ENCODE results near the gene SKAP1.

The SKAP1 gene

DNA sequence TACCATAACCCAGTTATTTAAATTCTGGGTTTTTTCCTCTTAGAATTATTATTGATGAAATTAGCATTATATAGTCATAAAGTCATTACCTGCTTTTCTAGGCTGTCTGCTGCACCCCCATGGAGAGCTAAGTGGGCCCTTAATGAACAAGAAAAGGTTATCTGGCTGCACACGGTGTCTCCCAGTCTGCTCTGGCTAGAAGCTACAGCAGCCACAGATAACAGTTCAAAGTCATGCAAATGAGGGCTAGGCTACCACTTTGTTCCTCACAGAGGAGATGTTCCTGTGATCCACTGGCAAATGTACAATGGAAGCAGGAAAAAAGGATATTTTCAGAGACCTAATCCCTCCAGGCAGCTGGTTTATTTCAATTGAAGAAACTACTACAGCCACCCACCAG is 210.4 kb downstream of the SKAP1 start:
- H3K4me3 ChIP-seq (replicated peaks; ENCODE audit: low read depth, low read length) = no peak overlapping the region
- H3K36me3 ChIP-seq (ENCODE audit: control insufficient read depth, insufficient read depth, low read length) = no peaks in the 10 kb centered on the region
- no peaks in the 10 kb centered on the region for H3K27me3 ChIP-seq (replicated peaks; ENCODE audit: control insufficient read depth, insufficient read depth, low read length)
- TF ChIP-seq, protein P1, sequence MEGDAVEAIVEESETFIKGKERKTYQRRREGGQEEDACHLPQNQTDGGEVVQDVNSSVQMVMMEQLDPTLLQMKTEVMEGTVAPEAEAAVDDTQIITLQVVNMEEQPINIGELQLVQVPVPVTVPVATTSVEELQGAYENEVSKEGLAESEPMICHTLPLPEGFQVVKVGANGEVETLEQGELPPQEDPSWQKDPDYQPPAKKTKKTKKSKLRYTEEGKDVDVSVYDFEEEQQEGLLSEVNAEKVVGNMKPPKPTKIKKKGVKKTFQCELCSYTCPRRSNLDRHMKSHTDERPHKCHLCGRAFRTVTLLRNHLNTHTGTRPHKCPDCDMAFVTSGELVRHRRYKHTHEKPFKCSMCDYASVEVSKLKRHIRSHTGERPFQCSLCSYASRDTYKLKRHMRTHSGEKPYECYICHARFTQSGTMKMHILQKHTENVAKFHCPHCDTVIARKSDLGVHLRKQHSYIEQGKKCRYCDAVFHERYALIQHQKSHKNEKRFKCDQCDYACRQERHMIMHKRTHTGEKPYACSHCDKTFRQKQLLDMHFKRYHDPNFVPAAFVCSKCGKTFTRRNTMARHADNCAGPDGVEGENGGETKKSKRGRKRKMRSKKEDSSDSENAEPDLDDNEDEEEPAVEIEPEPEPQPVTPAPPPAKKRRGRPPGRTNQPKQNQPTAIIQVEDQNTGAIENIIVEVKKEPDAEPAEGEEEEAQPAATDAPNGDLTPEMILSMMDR (IDR thresholded peaks at IDR 0.05; ENCODE audit: insufficient read depth, low read length, poor library complexity, severe bottlenecking) = no peak
- no peak for DNase-seq (ENCODE audit: extremely low read depth, insufficient read length)

DNA sequence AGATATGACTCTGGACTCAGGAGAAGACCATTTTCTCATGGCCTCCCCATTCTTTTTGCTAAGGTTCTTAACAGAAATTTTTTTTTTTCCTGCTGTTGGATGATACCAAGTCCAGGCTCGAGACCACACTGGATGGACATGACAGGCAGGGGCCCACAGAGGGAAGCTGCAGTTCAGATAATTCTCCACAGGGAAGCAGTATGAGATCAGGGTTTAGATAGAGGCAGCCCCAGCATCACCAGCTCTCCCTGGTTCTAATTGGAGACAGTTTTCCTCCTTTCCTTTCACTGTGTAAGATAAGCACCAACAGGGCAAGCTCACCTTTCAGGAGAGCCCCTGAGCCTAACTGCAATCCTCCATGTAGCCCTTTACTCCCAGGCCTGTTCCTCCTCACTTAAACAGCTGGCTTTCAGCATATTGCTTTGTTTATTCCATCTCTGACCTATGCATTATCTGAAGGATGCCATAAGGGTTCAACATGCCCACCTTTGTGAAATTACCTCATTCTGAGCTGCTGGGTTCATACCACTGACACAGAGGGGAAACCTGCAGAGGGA is 214.4 kb downstream of the SKAP1 start:
- Histone ChIP-seq H3K4me3 (replicated peaks; ENCODE audit: low read depth, low read length) (no peak overlapping the region), H3K36me3 (ENCODE audit: control insufficient read depth, insufficient read depth, low read length) (no peaks in the 10 kb centered on the region), H3K27me3 (replicated peaks; ENCODE audit: control insufficient read depth, insufficient read depth, low read length) (no peaks in the 10 kb centered on the region)
- DNase-seq (ENCODE audit: extremely low read depth, insufficient read length) = no peak
- TF ChIP-seq, protein P1 (IDR thresholded peaks at IDR 0.05; ENCODE audit: insufficient read depth, low read length, poor library complexity, severe bottlenecking) = peak; percentile 39

DNA sequence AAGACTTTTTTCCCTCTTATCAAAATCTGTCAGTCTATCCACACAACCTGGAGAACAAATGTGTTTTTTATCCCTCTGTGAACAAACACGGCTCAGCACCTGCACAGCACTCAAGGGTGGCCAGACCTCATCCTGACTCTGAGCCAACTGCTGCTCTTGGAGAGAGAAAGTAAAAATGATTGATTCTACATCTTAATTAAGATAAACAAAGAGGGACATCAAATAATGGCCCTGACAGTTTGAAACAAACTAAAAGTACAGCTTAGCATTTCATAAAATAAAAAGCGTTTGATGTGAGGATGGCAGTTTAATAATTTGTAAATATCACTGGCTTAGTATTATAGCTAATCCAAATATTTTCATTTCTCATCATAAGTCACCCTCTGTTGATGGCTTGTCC is 216.2 kb downstream of the SKAP1 start:
- no peak overlapping the region for H3K4me3 ChIP-seq (replicated peaks; ENCODE audit: low read depth, low read length)
- no peaks in the 10 kb centered on the region; the same call in 1 of the 2 replicates for H3K36me3 ChIP-seq (ENCODE audit: control insufficient read depth, insufficient read depth, low read length)
- TF ChIP-seq, protein P1 (IDR thresholded peaks at IDR 0.05; ENCODE audit: insufficient read depth, low read length, poor library complexity, severe bottlenecking) = no peak
- no peak for DNase-seq (ENCODE audit: extremely low read depth, insufficient read length)
- H3K27me3 ChIP-seq (replicated peaks; ENCODE audit: control insufficient read depth, insufficient read depth, low read length) = no peaks in the 10 kb centered on the region

DNA sequence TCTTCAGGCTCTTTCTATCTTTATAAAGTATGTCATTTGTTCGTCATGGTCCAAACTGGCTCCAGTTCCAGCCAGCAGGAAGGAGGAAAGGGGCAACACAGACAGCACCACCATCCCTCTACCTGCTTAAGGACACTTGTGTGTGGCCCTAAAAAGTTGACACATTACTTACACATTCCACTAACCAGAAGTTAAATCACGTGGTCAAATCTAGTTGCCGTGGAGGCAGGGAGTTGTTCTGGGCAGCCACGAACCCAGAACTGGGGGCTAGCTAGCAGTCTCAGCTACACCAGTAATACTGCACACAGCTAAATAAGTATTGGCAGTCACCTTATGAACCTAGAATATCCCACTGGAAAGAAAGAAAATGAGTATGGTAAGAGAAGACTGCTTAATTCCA is 218.2 kb downstream of the SKAP1 start:
- Histone ChIP-seq H3K4me3 (replicated peaks; ENCODE audit: low read depth, low read length) (no peak overlapping the region), H3K27me3 (replicated peaks; ENCODE audit: control insufficient read depth, insufficient read depth, low read length) (no peaks in the 10 kb centered on the region), H3K36me3 (ENCODE audit: control insufficient read depth, insufficient read depth, low read length) (no peaks in the 10 kb centered on the region; the same call in 1 of the 2 replicates)
- TF ChIP-seq, protein P1 (IDR thresholded peaks at IDR 0.05; ENCODE audit: insufficient read depth, low read length, poor library complexity, severe bottlenecking) = no peak
- no peak for DNase-seq (ENCODE audit: extremely low read depth, insufficient read length)

DNA sequence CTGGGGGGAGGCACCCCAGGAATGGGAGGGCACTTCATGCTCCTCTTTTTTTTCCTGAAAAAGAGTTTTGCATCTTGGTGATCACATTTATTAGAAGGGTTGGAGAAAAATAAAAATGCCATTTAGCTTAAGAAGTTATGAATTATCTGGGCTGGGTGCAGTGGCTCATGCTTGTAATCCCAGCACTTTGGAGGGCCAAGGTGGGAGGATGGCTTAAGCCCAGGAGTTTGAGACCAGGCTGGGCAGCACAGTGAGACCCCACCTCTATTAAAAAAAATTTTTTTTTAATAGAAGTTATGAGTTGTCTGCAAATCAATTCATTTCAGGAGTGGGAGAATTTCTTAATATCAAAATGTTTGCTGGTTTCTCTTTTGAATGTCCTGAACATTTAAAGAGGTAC is 219.0 kb downstream of the SKAP1 start:
- no peak for DNase-seq (ENCODE audit: extremely low read depth, insufficient read length)
- no peak overlapping the region for H3K4me3 ChIP-seq (replicated peaks; ENCODE audit: low read depth, low read length)
- no peaks in the 10 kb centered on the region for H3K27me3 ChIP-seq (replicated peaks; ENCODE audit: control insufficient read depth, insufficient read depth, low read length)
- TF ChIP-seq, protein P1 (IDR thresholded peaks at IDR 0.05; ENCODE audit: insufficient read depth, low read length, poor library complexity, severe bottlenecking) = no peak
- H3K36me3 ChIP-seq (ENCODE audit: control insufficient read depth, insufficient read depth, low read length) = no peaks in the 10 kb centered on the region; the same call in 1 of the 2 replicates

DNA sequence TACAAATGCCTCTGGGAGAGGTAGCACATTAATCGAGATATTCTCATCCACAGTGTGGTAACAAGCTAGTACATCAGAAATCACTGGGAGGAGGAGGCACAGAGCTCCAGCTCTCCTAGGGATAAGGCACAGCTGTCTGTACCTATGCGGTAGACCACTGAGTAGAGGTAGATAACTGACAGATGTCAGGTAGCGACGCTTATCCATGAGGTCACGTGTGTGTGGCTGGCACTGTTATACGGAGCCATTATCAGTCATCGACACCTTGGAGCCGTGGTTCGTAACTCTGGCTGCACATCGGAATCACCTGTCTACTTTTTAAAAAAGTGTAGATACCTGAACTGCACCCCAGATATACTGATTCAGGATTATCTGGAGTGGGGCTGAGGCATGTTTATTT is 220.0 kb downstream of the SKAP1 start:
- Histone ChIP-seq H3K27me3 (replicated peaks; ENCODE audit: control insufficient read depth, insufficient read depth, low read length) (no peaks in the 10 kb centered on the region), H3K36me3 (ENCODE audit: control insufficient read depth, insufficient read depth, low read length) (no peaks in the 10 kb centered on the region; the same call in 1 of the 2 replicates), H3K4me3 (replicated peaks; ENCODE audit: low read depth, low read length) (no peak overlapping the region)
- TF ChIP-seq, protein P1 (IDR thresholded peaks at IDR 0.05; ENCODE audit: insufficient read depth, low read length, poor library complexity, severe bottlenecking) = no peak
- no peak for DNase-seq (ENCODE audit: extremely low read depth, insufficient read length)
